NCI-H82 (cell line): ENCODE measurements around the gene DPY30.
"Not testable (repeated sequence)": the region's sequence is repeated elsewhere in the genome, so short reads cannot be mapped to it uniquely, and the experiment has no call there.

Experiments
- DNase-seq: peaks from one replicate; lab custom pipeline; 2025; lab: John Stamatoyannopoulos, UW

The DPY30 gene

DNA sequence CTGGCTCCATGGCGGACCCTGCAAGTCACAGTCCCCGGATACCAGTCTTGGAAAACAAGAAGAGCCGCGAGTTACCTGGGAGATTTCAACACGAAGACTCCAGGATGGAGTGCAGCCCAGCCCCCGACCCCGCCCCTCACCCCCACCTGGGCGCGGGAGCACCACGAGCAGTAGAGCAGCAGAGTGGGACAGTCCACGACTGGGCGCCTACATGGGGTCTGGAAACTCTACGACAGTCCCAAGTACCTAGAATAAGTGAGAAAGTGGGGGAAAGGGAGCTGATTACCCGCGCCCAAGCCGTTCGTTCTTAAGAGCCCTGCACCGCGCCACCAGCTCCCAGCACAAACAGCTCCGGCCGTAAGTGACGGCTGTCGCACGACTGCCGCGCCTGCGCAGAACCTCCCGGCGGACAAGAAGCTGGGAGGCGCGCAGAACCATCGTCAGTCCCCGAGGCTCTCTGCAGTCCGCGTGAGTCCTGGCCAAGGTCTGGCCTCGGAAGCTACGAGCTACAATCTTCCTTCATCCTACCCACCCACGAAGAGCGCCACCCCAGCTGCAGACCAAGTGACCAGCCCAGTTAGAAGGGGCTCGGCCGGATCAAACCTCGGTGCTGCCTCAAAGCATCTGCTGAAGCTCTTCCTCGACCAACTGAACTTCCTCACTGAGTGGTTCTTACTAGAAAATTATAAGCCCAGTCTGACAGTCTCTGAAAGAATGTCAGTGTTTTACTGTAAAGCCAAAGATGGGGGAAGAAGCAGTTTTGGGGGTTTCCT lies at the start of gene DPY30:
Gene DPY30, minus strand, starts transcription at position 359 of the 773 bp plus-strand sequence. Its CDS starts 349 bp downstream, at position 10.
- DNase-seq = peak; percentile 96

DNA sequence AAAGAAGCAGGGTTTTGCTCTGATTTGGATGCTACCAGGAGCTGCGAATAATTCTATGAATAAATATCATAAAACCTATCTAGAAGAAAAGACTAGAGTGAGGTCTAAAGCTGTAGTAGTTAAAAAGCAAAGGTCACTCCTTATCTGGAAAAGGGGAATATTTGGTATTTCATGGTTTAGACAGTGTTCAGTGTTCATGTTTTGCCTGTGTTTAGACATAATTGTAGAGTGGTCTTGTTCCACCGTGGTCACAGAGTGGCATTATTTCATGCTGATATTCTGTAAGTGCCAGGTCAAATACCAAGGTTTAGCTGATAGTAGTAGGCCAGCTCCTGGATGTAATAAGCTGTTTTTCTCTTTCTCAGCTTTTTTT lies 34.5 kb upstream of the DPY30 start:
- no peak for DNase-seq

DNA sequence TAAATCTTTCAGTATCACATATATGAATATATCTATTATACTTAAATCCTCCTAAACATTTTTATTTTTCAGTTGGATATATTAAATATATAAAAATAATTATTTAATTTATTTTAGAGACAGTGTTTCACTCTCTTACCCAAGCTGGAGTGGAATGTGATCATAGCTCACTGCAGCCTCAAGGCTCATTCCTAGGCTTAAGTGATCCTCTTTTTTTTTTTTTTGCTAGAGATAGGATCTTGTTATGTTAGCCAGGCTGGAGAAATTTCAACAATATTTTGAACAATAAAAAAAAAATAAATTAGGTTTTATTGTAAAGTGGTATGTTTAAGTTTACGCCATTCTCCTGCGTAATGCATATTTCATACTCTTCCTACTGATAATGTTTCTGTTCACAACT lies 27.9 kb upstream of the DPY30 start:
- DNase-seq = no peak

DNA sequence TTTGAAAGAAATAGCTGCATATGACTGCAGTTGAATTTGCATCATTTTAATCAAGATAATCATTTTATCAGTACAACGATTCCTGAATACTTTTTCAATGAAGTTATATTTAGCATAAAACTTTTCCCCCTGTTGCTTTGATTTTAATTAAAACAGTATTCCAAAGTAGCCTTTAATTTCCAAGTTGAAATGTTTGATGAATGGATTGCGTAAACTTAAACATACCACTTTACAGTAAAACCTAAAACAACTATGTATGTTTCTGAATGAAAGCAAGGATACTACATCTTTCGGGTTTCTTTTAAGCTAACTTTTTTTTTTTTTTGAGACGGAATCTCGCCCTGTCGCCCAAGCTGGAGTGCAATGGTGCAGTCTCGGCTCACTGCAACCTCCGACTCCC lies 25.1 kb upstream of the DPY30 start:
- no peak for DNase-seq

DNA sequence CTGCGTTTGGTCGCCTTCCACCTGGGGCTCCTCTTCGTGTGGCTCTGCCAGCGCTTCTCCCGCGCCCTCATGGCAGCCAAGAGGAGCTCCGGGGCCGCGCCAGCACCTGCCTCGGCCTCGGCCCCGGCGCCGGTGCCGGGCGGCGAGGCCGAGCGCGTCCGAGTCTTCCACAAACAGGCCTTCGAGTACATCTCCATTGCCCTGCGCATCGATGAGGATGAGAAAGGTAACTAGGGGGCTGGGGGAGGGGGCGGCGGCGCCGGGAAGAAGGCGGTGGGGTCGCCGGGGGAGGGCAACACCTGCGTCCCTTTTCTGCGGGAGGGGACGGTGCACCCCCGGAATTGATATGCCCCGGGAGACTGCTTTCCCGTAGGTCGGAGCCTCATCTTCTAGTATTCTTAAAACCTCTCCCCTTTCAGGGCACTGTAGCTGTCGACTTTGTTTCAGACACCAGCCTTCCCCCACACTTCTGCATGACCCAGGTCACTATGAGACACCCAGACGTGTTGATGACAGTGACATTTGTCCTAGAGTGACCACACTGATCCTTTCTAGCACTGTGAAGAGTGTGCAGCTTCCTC lies 24.5 kb upstream of the DPY30 start:
- peak; percentile 53 for DNase-seq

DNA sequence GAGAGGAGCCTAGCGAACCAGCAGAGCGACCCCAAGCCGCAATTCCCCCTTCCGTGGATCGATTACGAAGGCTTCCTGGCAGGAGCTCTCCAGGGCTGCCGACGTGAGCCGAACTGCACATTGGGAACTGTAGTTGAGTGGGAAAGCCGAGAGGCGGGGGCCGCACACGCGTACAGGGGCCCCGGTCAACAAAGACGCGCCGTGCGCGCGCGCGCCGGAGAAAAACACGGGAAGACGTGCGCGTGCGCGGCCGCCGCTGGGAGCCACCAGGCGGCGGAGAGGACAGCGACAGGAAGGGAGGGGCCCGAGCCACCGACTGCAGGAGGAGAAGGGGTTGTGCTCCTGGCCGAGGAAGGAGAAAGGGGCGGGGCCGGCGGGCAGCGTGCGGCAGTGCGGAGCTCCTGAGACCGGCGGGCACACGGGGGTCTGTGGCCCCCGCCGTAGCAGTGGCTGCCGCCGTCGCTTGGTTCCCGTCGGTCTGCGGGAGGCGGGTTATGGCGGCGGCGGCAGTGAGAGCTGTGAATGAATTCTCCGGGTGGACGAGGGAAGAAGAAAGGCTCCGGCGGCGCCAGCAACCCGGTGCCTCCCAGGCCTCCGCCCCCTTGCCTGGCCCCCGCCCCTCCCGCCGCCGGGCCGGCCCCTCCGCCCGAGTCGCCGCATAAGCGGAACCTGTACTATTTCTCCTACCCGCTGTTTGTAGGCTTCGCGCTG lies 23.9 kb upstream of the DPY30 start, which contains the start of gene SPAST:
Gene SPAST, plus strand, starts transcription at position 247 of the 711 bp plus-strand sequence. Its CDS starts 276 bp downstream, at position 523.
- peak; percentile 99 for DNase-seq

DNA sequence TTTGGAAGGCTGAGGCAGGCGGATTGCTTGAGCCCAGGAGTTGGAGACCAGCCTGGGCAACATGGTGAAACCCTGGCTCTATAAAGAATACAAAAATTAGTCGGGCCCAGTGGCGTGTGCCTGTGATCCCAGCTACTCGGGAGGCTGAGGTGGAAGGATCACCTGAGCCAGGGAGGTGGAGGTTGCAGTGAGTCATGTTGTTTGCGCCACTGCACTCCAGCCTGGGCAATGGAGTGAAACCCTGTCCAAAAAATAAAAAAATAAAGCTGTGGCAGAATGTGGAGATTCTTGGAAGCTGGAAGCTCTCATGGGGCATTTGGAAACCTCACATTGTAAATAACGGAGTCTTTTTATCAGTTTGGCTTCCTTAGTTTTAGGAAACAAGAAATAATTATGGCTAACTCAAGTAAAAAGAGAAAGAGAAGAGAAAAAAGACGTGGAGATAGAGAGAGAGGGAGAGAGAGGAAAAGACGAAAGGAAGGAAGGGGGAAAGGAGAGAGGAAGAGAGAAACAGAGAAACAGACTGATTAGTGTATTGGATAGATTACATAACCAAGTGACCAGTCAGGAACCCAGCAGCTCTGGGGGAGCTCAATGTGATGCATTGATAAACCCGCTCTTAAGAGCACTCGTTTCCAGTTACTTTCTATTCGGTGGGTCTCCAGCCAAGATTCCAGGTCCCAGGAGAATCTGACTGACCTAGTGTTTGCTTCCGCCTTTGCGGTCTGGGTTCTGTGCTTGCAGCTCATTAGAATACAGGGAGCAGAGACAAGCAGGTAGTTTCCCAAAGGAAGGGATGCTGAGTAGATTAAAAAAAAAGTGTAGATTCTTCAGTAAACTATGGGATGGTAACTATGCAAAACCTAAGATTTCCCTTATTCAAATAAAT lies 22.6 kb upstream of the DPY30 start:
- DNase-seq = peak; percentile 38

DNA sequence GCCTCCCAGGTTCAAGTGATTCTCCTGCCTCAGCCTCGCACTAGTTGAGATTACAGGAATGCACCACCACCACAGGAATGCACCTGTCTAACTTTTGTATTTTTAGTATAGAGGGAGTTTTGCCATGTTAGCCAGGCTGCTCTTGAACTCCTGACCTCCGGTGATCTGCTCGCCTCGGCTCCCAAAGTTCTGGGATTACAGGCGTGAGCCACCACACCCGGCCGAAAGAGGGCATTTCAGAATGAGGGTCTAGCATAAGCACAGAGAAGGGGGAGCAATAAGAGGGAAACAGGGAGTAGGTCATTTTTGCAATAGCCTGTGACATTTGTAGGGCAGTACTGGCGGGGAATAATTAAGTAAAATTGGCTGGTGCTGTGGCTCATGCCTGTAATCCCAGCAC lies 21.8 kb upstream of the DPY30 start:
- DNase-seq = no peak

DNA sequence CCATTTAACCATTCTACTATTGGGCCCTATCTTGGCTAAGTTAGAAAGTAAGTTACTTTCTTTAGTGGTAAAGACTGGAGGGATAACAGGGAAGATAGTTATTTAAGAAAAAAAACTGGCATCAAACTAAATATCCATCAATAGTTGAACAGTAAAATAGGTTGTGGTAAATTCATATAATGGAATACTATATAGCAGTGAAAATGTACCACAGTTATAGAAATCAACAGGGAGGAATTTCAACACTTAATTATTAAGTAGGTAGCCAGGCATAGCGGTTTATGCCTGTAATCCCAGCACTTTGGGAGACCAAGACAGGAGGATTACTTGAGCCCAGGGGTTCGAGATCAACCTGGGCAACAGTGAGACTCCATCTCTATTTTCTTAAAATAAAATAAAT lies 20.7 kb upstream of the DPY30 start:
- no peak for DNase-seq

DNA sequence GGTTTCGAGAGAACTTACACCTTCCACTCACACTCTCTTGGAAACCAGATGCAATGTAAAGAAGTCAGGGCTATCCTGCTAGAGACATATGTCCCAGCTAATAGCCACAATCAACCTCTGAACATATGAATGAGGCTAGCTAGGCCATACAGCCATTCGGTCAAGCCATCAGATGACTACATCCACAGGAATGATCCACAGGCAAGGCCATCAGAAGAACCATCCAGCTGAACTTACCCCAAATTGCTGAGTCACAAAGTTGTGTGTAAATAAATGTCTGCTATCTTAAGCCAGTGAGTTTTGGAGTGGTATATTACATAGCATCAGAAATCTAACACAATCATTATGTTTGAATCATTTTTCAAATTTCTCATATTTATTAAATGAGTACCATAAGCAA lies 18.5 kb upstream of the DPY30 start:
- DNase-seq = no peak

DNA sequence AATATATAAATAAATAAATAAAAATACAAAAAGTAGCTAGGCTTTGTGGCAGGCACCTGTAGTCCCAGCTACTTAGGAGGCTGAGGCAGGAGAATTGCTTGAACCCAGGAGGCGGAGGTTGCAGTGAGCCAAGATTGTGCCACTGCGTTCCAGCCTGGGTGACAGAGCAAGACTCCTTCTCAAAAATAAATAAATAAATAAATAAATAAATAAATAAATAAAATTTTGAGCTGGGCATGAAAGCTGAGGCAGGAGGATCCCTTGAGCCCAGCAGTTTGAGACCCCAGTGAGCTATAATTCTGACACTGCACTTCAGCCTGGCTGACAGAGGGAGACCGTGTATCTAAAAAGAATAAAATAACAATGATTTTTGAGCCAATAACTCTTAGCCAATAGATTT lies 15.0 kb upstream of the DPY30 start:
- not testable (repeated sequence) for DNase-seq

DNA sequence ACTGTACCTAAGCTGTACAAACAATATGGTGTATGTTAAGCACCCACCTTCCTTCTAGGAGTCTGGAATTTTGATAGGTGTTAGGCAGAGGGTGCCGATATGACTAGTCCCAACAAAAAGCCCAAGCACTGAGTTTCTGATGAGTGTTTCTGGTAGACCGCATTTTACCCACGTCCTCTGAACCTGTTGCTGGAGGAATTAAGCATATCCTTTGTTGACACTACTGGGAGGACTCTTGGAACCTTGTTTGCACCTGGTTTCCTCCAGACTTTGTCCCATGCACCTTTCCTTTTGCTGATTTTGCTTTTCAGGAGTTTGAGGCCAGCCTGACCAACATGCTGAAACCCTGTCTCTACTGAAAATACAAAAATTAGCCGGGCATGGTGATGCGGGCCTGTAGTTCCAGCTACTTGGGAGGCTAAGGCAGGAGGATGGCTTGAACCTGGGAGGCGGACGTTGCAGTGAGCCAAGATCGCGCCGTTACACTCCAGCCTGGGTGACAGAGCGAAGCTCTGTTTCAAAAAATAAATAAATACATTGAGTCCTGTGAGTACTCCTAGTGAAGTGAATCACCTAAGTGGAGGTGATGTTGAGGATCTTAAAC lies 12.3 kb upstream of the DPY30 start:
- no peak for DNase-seq

DNA sequence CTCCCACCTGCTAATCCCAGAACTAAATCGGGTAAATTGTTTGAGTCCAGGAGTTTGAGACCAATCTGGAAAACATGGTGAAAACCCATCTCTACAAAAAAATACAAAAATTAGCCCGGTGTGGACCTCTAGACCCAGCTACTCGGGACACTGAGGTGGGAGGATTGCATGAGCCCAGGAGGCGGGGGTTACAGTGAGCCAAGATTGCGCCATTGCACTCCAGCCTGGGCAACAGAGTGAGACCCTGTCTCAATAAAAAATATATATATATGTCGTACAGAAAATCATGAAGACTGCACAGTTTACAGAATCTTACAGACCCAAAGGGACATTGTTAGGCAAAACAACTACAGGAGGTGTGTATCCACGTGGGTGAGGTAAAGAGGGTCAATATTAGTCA lies 4.0 kb upstream of the DPY30 start:
- DNase-seq = no peak

DNA sequence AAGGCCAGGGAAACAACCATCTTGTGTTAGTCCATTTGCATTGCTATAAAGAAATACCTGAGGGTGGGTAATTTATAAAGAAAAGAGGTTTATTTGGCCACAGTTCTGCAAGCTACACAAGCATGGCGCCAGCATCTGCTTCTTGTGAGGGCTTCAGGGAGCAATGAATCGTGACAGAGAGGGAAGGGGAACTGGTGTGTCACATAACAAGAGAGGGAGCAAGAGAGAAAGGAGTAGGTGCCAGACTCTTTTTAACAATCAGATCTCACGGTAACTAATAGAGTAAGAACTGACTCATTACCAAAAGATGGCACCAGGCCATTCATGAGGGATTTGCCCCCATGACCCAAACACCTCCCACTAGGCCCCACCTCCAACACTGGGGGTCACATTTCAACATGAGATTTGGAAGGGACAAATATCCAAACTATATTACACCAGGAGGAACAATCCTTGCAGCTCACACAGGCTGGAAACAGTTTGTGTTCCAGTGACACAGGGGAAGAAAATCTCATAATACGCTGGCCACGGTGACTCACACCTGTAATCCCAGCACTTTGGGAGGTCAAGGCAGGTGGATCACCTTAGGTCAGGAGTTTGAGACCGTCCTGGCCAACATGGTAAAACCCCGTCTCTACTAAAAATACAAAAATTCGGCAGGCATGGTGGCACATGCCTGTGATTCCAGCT lies 5.3 kb downstream of the DPY30 start:
- not testable (repeated sequence) for DNase-seq

DNA sequence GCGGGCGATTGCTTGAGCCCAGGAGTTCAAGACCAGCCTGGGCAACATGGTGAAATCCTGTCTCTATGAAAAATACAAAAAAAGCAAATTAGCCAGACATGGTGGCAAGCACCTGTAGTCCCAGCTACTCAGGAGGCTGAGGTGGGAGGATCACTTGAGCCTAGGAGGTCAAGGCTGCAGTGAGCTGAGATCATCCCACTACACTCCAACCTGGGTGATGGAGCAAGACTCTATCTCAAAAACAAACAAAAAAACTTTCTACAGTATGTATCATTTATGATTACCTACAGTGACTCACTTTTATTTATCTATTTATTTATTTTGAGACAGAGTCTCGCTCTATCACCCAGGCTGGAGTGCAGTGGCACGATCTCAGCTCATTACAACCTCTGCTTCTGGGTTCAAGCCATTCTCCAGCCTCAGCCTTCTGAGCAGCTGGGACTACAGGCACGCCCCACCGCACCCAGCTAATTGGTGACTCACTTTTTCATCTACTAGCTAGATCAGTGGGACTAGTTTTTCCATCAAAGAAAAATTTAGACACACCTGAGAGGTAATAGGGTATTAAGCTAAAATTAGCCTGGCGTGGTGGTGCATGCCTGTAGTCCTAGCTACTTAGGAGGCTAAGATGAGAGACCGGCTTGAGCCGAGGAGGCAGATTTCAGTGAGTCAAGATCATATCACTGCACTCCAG lies 20.7 kb downstream of the DPY30 start:
- not testable (repeated sequence) for DNase-seq

DNA sequence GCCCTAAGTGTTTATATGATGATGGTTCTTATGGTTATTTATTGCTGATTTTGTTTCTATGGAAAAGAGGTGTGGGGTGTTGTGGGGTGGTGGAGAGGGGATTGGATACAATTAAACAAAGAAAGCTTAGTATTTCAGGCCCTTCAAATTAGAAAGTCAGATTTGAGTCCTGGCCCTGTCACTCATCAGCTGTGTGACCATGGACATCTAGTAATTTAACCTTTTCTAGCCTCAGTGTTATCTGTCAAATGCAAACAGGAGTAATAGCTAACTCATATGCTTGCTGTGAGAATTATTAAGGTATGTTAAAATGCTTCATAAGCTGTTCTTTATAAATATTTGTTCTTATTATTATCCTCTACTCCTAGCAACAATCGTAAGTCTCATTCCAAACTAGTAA lies 26.7 kb downstream of the DPY30 start:
- DNase-seq = no peak

DNA sequence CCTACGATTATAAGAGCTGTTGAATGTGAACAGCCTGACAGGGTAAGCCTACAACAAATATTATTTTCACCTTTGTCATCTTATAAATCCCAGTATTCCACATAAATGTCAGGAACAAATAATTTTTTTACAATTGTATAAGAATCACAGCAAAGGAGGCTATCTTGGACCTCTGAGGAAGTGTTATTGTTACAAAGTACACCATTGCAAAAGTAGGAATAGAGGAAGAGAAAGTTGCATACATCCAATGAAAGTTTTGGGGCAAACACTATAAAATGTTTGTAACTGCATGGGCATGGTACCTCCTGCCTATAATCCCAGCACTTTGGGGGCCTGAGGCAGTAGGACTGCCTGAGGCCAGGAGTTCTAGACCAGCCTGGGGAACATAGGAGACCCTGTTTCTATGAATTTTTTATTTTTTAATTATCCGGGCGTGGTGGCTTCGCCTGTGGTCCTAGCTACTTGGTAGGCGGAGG lies 28.1 kb downstream of the DPY30 start:
- DNase-seq = no peak

DNA sequence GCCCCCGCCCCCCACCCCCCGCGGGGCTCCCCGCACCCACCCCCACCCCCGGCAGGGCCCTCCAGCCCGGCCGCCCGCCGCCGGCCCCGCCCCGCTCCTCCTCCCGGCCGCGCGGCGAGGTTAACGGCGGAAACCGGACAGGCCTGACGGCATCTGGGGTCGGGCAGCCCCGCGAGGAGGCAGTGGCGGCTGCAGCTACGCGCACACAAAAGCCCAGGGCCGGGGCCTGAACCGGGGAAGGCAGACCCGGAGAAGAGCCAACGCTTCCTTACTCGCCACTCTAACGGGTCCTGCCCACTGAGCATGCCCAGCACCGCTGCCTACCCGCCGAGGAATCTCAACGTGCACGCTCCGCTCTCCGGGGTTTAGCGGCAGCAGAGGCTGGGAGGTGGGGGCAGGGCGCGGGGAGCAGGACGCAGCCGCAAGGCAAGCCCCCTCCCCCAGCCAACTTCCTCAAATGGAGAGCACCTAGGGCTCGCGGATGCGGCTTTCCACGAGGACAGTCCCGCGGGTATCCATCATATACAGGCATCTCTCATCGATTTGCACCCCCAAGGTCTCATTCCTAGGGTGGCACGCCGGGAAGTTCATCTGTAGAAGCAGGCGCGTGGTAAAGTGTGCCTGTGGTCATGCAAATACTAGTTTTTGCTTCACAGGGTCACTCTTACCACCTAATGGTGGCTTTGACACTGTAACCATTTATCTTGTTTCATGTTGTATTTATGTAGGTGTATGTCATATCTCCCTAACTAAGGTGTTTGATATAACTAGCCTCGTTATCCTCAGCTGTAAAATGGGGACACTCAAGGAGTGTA lies 28.7 kb downstream of the DPY30 start, which contains the start of gene MEMO1:
Gene MEMO1, minus strand, starts transcription at position 339 of the 815 bp plus-strand sequence. CDS start 761 bp downstream, outside the sequence.
- peak; percentile 97 for DNase-seq

DNA sequence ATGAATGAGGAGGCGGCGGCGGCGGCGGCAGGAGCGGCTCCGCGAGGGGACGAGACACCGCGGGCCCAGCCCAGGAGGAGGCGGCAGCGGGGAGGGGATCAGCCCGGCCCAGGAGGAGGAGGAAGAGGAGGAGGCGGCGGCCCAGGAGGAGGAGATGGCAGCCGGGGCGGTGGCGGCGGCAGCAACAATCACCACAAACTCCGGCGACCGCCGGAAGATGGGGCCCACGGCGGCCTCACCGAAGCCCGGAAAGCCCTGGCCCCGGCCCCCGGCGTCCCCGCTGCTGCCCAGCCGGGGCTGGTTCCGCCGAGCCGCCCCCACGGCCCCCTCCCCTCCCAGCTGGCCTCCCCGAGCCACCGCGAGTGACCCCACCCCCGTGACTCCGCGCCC lies 29.3 kb downstream of the DPY30 start:
- peak; percentile 71 for DNase-seq
